Kidney epithelial cell (primary cell): ENCODE results near the gene COX14. TPM values are rescaled to one million over a fixed set of nuclear protein-coding genes. Genes with fewer than 3 reads are reported as not detected.

Source experiments
- DNase-seq: peaks from one replicate; pipeline ENCODE4 v3.0.0-alpha.2; 2010; ENCODE audit warnings: low read depth
- H3K27me3 ChIP-seq: 2 replicates; pipeline ENCODE4 v1.6.0; 2011; ENCODE audit warnings: low read length; ENCODE audit not compliant: control insufficient read depth, insufficient read depth
- H3K36me3 ChIP-seq: 2 replicates; pipeline ENCODE4 v1.5.1; 2011; ENCODE audit warnings: low read length; ENCODE audit not compliant: control insufficient read depth, insufficient read depth
- H3K4me3 ChIP-seq: 2 replicates; pipeline ENCODE4 v1.5.1; 2011; ENCODE audit warnings: low read depth, mild to moderate bottlenecking, control low read depth, low read length
- total RNA-seq: library from RNA; depleted of rRNA; stranded (reverse); fragments of >200 nt; gene quantifications from 2 replicates; pipeline ENCODE4 v1.2.3, GENCODE V29; 2015
- TF ChIP-seq, protein P1 (sequence below): IDR thresholded peaks from 2 replicates; pipeline ENCODE4 v1.5.1; 2011; ENCODE audit warnings: mild to moderate bottlenecking, moderate library complexity, low read length, control low read depth, inconsistent platforms; ENCODE audit not compliant: insufficient read depth, poor library complexity, severe bottlenecking

COX14 gene
- total RNA-seq, 1 donor from 2014 or later: 35.5 TPM

DNA sequence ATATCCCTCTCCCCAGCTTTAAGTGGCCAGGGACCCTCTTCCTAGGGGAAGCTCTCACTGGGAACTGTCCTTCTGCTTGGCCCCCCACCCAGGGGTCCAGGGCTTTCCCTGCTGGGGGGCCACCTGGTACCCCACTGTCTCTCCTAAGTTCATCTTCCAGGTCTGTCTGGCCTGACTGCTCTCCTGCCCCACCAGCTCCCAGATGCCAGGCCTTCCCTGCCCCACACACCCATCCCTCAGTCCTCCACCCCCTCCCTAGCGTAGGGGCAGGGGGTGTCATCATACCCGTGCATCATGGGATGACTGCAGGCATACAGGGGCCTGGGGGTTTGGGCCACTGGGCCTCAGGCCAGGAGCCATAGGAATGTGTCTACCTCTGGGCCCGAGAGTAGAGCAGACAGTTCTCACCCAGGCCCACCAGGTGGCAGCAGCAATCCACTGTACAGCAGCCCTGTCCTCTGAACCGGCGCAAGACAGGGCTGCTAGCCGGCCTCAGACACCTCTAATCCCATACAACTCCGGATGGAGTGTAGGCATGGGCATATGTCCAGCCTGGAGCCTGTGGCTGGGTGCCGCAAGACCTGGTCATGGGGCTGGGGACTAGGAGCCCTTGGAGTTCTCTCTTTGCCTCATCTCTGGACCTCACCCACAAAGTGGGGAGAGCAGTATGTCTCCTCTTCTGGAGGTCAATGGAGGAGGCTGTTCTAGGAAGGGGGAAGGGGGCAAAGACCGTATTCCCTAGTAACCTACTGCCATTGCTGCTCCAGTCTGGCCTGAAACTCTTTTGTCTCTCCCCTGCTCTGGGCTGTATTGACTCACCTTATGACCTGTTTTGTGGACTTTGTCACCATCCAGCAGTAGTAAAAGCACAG, 36.9 kb upstream of the COX14 start:
- TF ChIP-seq, protein P1, sequence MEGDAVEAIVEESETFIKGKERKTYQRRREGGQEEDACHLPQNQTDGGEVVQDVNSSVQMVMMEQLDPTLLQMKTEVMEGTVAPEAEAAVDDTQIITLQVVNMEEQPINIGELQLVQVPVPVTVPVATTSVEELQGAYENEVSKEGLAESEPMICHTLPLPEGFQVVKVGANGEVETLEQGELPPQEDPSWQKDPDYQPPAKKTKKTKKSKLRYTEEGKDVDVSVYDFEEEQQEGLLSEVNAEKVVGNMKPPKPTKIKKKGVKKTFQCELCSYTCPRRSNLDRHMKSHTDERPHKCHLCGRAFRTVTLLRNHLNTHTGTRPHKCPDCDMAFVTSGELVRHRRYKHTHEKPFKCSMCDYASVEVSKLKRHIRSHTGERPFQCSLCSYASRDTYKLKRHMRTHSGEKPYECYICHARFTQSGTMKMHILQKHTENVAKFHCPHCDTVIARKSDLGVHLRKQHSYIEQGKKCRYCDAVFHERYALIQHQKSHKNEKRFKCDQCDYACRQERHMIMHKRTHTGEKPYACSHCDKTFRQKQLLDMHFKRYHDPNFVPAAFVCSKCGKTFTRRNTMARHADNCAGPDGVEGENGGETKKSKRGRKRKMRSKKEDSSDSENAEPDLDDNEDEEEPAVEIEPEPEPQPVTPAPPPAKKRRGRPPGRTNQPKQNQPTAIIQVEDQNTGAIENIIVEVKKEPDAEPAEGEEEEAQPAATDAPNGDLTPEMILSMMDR: peak; percentile 87
- no peaks in the 10 kb centered on the region for H3K36me3 ChIP-seq
- H3K27me3 ChIP-seq: no peaks in the 10 kb centered on the region
- DNase-seq: no peak
- H3K4me3 ChIP-seq: no peak overlapping the region

DNA sequence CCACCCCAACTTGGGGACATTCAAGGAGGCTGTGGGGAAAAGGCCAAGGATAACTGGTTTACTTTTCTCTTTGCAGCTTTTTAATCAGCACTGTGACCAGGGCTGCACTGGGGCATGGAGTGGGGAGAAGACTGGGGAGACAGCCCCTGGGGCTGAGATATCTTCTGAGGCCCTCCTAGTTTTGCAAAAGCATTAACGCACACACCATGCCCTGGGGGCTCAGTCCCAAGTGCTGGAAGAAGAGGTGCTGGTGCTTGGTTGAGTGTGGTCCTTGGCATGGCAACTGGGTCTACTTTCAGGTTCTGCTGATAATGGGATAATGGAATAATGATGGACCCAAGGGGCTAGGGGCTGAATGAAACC, 36.2 kb upstream of the COX14 start:
- TF ChIP-seq, protein P1: no peak

DNA sequence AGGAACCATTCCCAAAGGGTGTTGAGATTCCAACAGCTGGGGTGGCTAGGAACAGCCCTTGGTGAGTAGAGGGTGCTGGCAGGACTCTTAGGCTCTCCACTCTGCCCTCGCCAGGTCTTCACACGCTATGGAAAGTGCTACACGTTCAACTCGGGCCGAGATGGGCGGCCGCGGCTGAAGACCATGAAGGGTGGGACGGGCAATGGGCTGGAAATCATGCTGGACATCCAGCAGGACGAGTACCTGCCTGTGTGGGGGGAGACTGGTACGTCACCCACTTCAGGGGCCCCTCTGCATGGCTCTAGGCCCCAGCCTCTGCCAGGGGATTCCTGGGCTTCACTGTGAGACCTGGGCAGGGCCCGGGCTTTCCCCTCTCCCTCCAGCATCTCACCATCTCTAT, 34.9 kb upstream of the COX14 start:
- no peak for DNase-seq
- TF ChIP-seq, protein P1: no peak
- H3K4me3 ChIP-seq: no peak overlapping the region
- no peaks in the 10 kb centered on the region for H3K36me3 ChIP-seq
- H3K27me3 ChIP-seq: peaks cover 3% of the 10 kb centered on the region

More for the DNA sequence above, 36.2 kb upstream of the COX14 start:
- H3K36me3 ChIP-seq: no peaks in the 10 kb centered on the region
- no peak overlapping the region for H3K4me3 ChIP-seq
- DNase-seq: no peak
- H3K27me3 ChIP-seq: no peaks in the 10 kb centered on the region

DNA sequence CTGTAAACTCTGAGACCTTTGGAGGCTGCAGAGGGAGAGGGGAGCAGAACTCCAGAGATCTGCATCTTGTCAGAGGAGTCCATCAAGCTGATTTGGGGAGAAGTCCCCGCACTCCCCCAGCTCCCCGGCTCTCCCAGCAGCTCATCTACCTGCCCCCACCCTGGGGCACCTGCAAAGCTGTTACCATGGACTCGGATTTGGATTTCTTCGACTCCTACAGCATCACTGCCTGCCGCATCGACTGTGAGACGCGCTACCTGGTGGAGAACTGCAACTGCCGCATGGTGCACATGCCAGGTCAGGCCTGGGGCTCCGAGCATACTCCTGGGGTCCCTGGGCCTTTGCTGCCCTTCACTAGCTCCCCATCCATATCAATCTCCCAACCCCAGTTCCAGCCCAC, 33.8 kb upstream of the COX14 start:
- no peak overlapping the region for H3K4me3 ChIP-seq
- peaks cover 3% of the 10 kb centered on the region for H3K27me3 ChIP-seq
- TF ChIP-seq, protein P1: no peak
- no peak for DNase-seq
- H3K36me3 ChIP-seq: no peaks in the 10 kb centered on the region

DNA sequence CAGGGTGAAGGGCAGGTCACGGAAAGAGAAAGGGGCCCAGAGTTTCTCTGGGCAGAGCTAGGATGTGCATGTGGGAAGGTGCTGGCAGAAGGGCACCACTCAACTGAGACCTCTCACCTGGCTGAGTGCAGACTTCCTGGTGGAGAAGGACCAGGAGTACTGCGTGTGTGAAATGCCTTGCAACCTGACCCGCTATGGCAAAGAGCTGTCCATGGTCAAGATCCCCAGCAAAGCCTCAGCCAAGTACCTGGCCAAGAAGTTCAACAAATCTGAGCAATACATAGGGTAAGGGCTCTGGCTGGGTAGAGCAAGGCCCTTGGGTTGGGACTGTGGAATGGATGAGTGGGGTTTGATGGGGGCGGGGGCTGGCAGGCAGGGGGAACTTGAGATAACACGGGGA, 32.3 kb upstream of the COX14 start:
- Histone ChIP-seq H3K36me3 (no peaks in the 10 kb centered on the region), H3K27me3 (peaks cover 3% of the 10 kb centered on the region), H3K4me3 (no peak overlapping the region)
- TF ChIP-seq, protein P1: no peak
- DNase-seq: no peak
